IPS-NIHi7 (cell line): Measurements from ENCODE around the gene WWOX.

Experiments
- DNase-seq: peaks from one replicate; pipeline ENCODE4 v3.0.0; 2012; ENCODE audit warnings: mixed read lengths; ENCODE audit errors: extremely low spot score

Gene WWOX

DNA sequence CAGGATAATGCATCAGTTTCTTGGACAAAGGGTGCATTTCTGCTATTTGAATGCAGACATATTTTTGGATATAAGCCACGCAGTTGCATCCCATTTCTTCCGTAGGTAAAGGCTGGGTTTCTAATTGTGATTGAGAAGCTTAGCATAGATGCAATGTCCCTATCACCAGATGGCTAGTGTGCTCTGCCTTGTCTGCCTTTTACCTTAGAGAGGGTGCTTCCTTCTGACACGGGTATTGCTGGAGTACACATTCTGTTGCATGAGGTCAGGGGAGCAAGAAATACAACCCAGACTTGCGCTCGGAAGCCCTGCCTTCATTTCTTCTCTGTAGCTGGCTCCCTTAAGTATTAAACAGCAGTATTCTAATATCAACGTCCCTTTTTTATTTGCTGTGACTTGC lies 337.4 kb downstream of the WWOX start:
- DNase-seq = no peak

- DNase-seq = peak; percentile 54
Measured at GRCh38 chr16:78437352-78437968, 338.0 kb downstream of the WWOX start.

DNA sequence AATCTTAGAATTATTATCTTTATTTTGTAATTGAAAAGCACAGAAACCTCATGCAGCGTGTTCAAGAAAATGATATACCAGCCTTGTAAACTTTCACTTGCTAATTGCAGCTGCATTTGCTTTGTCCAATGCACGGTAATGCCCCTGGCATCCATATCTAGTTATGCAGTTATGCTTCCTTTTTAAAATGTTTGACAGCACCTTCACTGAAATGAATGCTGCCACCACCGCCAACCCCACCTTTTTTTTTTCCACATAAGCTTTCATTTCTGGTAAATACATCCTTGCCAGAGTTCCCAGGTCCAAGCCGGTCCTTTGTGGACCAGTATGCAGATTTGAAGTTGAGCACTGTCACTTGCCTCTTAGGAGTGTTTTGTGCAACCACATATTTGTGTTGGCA lies 338.8 kb downstream of the WWOX start:
- DNase-seq = no peak

- no peak for DNase-seq
Measured at GRCh38 chr16:78438632-78439031, 339.2 kb downstream of the WWOX start.

- DNase-seq = no peak
Measured at GRCh38 chr16:78439646-78440045, 340.2 kb downstream of the WWOX start.

DNA sequence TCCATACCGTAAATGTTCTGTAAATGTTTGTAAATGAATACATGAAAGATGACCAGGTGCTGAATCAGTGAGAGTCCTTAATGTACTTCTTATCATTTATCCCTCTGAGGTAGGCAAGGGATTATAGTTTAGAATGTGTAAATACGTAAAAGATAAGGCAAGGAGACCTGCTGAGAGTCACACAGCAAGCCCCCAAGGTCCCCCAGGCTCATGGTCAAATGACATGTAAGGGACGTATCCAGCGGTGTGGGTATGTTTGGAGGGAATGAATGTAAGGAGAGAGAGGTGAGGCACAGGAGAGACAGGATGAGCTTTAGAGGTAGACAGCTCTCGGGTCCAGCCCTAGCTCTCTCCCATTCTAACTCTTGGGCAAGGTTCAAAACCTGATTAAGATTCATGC lies 341.8 kb downstream of the WWOX start:
- no peak for DNase-seq

DNA sequence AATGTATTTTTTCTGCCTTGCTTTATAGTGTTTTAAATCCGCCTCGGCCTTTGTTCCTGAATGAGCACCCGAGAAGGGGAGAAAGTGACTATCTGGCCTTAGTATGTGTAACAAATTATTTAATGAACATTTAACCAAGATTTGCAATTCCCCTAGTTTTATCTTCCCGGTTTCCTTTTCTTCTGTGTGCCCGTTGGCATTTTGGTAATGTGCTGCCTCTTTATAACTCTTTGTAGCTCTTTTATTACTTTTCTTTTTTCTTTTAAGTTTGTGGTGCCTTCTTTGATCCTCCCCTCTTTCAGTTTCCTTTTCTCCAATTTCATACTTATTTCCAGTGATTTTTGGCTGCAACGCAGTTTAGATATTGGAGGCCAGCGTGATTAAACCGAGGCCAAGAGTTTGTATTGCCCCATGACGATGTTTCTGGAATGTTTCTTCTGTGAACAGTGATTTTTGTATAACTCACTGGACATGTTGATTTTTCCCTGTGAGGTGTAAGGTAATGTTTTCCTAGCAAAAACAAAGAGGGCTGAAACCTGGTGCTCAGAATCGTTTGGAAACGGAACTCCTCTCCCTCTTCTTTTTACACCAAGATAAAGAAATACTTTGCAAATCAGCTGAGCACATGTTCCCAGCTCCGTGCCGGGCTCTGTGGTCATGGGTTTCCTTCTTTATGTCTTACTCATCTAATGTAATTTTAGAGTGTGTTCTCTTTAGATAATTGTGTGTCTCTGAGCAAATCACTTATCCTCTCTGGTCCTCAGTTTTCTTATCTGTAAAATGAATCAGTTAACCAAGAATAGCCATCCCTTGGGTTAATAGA lies 344.3 kb downstream of the WWOX start:
- no peak for DNase-seq

GRCh38 chr16:78445818-78446217 lies 346.4 kb downstream of the WWOX start:
- no peak for DNase-seq

DNA sequence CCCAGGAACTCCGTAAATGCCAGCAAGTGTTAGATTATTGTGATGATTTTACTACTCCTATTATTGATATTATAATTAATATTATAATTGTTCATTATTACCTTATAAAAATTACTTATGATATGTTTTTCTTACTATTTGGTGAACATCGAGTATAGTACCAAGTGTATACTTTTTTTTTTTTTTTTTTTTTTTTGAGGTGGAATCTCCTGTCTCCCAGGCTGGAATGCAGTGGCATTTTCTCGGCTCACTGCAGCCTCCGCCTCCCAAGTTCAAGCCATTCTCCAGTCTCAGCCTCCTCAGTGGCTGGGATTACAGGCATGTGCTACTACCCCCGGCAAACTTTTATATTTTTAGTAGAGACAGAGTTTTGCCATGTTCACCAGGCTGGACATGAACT lies 347.0 kb downstream of the WWOX start:
- DNase-seq = no peak

DNA sequence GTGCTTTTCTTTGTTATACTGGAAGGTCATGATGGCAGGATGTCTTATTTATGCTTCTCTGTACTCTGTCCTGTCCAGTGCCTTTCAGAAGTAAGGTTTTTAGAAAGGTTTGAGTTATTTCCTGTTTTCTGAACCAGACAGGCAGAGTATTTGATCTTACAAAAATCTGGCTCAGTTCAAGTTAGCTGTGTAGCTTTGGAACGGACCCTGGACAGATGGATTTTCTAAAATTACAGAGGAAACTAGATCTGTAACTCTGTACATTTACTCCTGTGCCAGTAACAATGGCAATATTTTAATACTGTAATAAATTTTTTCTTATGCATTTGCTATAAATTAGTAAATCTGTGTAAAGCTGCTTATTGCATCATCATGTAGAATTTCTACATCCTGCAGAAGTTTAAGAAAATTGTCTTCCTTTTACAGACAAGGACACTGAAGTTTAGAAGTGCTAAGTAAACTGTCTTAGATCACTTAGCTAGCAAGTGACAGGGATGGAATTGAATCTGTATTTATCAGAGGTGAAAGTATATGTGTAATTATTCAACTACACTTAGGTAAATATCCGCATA lies 347.6 kb downstream of the WWOX start:
- DNase-seq = no peak

DNA sequence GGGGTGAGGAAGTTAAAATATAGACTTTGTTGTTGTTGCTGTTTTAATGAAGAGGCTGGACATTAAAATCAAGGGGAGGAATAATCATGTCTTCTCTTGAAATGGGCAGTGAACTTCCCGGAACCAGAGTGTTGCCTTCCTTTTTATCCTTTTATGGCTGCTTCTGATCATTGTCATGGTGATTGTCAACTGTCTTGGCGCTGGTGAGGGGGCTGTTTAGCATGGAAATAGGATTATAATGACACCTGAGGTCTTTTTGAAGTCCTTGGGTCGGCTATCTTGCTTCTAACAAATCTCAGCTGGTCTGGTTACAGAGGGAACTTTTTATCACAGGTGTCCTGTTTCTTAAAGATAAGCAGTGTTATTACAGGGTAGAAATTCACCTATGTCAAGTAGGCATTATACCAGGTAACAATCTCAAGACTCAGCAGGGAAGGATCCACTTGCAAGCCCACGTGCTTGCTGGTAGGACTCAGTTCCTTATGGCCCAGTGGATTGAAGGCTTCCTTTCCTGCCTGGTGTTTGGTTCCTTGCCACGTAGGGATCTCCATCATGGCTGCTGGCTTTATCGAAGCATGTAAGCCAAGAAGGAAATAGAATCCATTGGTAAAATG lies 349.3 kb downstream of the WWOX start:
- DNase-seq = no peak

DNA sequence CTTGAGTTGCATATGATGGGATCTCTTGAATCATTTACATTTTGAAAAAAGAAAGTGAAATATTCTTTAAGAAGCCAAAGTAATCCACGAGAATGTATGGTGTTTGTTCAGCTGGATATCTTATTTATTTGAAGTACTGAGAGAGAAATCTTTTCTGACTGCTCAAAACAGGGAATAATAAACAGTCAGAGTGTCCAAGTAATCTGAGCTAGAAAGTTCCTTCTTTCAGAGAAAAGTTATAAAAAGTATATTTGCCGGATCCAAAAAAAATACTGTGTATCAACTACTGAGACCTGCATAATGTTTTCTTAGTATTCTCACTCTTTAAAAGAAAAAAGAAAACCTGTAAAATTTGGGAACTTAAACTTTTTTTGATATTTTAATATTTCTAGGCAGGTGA lies 350.8 kb downstream of the WWOX start:
- no peak for DNase-seq

DNA sequence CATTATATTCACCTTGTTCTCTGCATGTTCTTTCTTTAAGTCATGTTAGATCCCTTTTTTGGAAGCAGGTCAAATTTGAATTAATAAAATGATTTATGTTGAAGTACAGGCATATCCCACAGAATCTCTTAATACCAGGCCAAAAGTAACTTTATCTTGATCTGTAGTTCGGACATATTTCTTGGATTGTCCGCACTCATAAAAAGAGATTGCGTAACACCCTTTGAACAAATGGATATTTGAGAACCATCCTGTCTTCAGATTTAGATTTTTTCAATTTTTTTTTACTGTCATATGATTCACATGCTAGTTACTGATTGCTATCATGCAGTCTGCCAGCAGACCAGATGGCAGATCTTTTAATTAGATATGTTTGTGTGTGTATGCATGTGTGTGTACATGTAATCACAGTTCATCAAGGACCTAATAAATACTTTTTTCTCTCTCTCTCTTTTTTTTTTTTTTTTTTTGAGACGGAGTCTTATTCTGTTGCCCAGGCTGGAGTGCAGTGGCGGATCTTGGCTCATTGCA lies 352.6 kb downstream of the WWOX start:
- DNase-seq = no peak

GRCh38 chr16:78455861-78456260 lies 356.4 kb downstream of the WWOX start:
- DNase-seq = peak; percentile 21

DNA sequence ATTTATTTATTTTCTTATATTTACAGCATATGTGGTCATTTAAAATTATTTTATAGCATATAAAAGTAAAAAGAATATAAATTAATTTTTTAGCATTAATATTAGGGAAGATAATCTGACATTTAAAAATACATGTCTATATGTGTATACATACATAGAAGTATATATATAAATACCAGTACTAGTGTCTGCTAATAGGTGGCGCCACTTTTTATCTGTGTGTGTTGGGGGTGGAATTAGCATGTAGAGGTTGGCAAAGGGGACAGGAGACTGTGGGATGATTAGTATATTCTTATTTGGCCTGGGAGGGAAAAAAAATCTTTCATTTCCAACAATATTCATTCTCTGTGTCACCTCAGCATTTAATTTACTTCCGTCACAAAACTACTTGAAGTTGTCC lies 359.1 kb downstream of the WWOX start:
- DNase-seq = no peak

GRCh38 chr16:78460428-78460827 lies 361.0 kb downstream of the WWOX start:
- DNase-seq = no peak

GRCh38 chr16:78461087-78461486 lies 361.6 kb downstream of the WWOX start:
- no peak for DNase-seq

GRCh38 chr16:78461496-78462287 lies 362.2 kb downstream of the WWOX start:
- DNase-seq = no peak

DNA sequence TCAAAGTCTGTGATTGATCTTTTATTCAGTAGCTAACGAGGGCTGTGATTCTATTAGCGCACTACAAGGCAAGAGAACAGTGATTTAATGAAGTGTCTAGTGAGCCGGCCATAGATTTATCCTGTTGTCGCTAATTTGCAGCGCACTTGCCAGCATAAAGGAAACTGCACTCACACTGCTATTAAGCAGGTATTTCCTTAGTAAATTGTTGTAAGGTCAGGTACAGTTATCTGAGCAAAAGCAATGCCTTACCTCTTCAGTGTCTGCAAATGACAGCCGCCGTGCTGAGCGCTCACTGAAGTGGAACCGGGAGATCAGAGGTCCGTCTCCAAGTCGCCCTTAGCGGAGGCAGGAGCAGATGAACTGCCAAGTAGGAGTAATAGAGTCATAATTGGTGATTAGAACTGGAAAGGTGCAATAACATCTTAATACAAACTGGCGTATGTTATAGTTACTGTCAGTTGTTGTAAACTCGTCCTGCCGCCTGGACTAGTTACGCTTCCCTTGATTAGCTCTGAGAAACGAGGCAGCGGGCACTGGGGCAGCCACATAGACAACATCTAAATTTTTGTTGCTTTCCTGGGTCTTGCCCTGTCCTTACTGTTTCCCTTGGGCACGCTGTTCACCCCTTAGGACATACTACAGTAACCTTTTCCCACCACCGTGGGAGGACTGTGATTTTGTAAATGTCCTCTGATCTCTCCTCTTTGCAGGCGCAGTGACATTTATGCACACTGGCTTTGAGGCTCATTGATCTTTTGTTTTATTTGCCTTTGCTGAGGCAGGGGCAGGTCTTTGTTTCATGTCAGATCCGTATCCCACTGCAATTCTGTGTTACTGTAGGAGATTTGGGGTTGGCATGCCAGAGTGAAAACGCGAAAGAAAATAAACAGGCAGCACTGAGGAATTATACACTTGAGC lies 363.1 kb downstream of the WWOX start:
- DNase-seq = no peak

DNA sequence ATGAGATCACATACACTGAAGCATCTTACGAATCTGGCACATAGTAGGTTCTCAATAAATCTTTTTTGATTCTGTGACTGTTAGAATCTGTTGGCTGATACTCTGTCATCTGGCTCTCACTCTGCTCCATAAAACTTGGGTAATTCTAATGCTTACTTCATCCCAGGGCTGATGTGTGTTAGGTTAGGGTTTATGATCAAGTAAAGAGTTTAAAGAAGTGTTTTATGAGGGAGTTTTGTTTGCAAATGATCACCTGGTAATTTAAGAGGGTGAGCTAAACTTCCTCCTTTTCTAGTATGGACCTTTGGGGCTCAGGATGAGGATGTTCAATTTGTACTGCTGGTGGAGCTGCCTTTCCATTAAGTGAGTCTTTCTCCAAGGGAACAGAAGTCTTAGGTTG lies 364.1 kb downstream of the WWOX start:
- no peak for DNase-seq

GRCh38 chr16:78464833-78465232 lies 365.4 kb downstream of the WWOX start:
- no peak for DNase-seq
